Measurements from ENCODE around the gene C19orf81. TPM values are rescaled to one million over a fixed set of nuclear protein-coding genes. Genes with fewer than 3 reads are reported as not detected.

The C19orf81 gene
- total RNA-seq, 1 donor from 2014 or later = not detected

GRCh38 chr19:50658441-50659317, 9.4 kb downstream of the C19orf81 start:
- DNase-seq (ENCODE audit: low read depth) = no peak

- no peak for DNase-seq (ENCODE audit: low read depth)
These were observed 10.3 kb downstream of the C19orf81 start for GRCh38 chr19:50659318-50660087.

- DNase-seq (ENCODE audit: low read depth) = no peak
These were observed 10.8 kb downstream of the C19orf81 start for GRCh38 chr19:50660088-50660366.

- DNase-seq (ENCODE audit: low read depth) = no peak
These were observed 11.8 kb downstream of the C19orf81 start for GRCh38 chr19:50661023-50661422.

- DNase-seq (ENCODE audit: low read depth) = no peak
These were observed 12.8 kb downstream of the C19orf81 start for GRCh38 chr19:50661766-50662650.

- DNase-seq (ENCODE audit: low read depth) = no peak
These were observed 13.6 kb downstream of the C19orf81 start for GRCh38 chr19:50662651-50663481.

GRCh38 chr19:50663482-50663790, 14.2 kb downstream of the C19orf81 start:
- no peak for DNase-seq (ENCODE audit: low read depth)

GRCh38 chr19:50664204-50664603, 15.0 kb downstream of the C19orf81 start:
- no peak for DNase-seq (ENCODE audit: low read depth)

GRCh38 chr19:50666346-50667176, 17.3 kb downstream of the C19orf81 start:
- DNase-seq (ENCODE audit: low read depth) = no peak

- no peak for DNase-seq (ENCODE audit: low read depth)
These were observed 18.0 kb downstream of the C19orf81 start for GRCh38 chr19:50667177-50667758.

- no peak for DNase-seq (ENCODE audit: low read depth)
These were observed 18.6 kb downstream of the C19orf81 start for GRCh38 chr19:50667759-50668231.

GRCh38 chr19:50668416-50668815, 19.2 kb downstream of the C19orf81 start:
- no peak for DNase-seq (ENCODE audit: low read depth)

GRCh38 chr19:50668879-50669278, 19.6 kb downstream of the C19orf81 start:
- DNase-seq (ENCODE audit: low read depth) = no peak

GRCh38 chr19:50669302-50670101, 20.3 kb downstream of the C19orf81 start:
- DNase-seq (ENCODE audit: low read depth) = peak; percentile 39

GRCh38 chr19:50670102-50670380, 20.8 kb downstream of the C19orf81 start:
- DNase-seq (ENCODE audit: low read depth) = no peak

- no peak for DNase-seq (ENCODE audit: low read depth)
These were observed 23.9 kb downstream of the C19orf81 start for GRCh38 chr19:50673118-50673517.

- no peak for DNase-seq (ENCODE audit: low read depth)
These were observed 27.5 kb downstream of the C19orf81 start for GRCh38 chr19:50676625-50677197.

GRCh38 chr19:50677636-50678035, 28.4 kb downstream of the C19orf81 start:
- DNase-seq (ENCODE audit: low read depth) = no peak

Data from myocyte (in vitro differentiated cells).